Stimulated activated CD8-positive, alpha-beta memory T cell treated with anti-CD3 and anti-CD28 coated beads, Interleukin-15, amount 100 ng/mL, for 1 hour (primary cell): ENCODE data around the gene AP4E1.
"Not testable (repeated sequence)": the region's sequence is repeated elsewhere in the genome, so short reads cannot be mapped to it uniquely, and the experiment has no call there.

Source experiments
- DNase-seq: peaks from one replicate; pipeline ENCODE4 v3.0.0-alpha.2; 2020; ENCODE audit warnings: low read depth

Gene AP4E1

DNA sequence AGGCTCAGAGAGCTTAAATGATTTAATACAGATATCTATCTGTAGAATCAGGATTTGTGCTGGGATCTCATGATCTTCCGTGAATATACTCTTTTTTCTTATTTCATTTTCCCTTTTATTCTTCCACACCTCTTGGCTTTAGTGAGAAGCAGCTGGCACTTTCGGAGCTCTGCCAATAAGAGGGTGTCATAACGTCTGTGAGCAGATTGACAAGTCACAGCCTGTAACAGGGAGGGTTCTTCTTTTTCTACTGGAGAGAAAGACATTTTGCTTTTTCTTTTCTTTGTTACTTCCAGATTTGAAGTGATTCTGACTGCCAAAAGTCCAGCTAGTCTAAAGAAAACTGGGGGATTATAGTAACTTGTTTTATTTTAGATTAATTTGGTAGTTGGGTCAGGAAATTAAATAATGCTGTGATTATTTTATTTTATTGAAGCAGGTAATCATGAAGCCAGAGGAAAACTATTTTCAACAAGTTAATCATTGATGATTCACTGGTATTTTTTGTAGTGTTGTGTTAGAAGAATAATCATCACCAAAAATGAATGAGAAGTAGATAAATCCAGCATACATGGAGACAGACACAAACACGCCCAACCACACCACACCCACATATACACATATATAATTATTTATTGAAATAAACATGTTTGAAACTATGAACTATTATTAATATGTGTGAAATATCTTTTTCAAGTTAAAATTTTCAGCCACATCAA lies 116.4 kb downstream of the AP4E1 start:
- DNase-seq, result no peak

DNA sequence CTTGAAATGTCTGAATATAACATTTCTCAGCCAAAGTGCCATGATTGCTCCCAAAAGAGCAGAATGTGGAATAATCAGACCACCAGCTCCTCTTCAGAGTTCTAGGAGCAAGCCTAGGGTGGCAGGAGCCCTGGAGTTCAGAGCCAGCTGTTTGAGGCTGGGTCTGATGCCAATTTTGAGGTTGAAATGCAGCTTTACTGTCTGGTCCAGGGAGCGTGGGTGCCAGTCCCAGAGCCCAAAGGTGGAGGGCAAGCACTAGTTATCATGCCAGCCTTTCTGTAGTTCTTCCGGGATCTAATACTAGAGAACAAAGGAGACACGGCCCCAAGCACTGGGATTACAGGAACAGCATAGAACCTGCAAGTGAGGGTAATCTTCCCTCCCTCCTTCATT lies 117.0 kb downstream of the AP4E1 start:
- no peak for DNase-seq

DNA sequence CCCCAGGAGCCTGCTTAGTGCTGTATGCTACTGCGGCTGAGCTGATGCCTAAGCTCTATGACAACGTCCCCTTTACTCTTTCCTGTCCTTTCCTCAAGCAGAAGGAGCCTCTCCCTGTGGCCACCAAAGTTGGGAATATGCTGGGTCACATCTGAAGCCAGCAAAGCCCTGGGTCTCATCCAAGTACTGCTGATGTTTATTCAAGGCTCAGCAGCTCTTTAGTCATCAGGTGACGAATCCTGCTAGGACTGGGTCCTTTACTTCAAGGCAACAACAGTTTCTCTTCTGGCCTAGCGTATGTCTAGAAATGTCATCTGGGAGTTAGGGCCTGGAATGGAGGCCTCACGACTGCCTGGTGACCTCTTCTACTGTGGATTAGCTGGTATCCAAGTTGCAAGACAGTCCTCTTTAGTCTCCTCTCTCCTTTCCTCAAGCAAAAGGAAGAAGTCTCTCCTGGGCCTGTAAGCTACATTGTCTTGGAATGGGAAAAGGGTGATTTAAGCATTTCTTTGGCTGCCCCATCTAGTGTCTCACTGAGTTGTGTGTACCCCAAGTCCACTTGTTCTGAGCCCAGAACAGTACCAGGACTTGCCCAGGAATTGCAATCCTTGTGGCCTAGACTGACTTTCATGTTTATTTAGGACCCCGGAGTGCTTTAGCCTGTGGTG lies 122.3 kb downstream of the AP4E1 start:
- DNase-seq, result no peak

DNA sequence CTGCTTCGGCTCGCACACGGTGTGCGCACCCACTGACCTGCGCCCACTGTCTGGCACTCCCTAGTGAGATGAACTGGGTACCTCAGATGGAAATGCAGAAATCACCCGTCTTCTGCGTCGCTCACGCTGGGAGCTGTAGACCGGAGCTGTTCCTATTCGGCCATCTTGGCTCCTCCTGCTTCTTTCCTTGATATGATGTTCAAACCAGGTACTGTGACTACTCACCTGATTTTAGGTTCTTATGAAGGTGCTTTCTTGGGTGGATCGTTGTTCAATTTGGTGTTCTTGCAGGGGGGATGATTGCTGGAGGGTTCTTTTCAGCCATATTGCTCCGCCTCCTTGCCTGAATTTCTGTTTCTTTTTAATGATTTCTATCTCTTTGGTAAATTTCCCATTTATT lies 129.0 kb downstream of the AP4E1 start:
- not testable (repeated sequence) for DNase-seq

DNA sequence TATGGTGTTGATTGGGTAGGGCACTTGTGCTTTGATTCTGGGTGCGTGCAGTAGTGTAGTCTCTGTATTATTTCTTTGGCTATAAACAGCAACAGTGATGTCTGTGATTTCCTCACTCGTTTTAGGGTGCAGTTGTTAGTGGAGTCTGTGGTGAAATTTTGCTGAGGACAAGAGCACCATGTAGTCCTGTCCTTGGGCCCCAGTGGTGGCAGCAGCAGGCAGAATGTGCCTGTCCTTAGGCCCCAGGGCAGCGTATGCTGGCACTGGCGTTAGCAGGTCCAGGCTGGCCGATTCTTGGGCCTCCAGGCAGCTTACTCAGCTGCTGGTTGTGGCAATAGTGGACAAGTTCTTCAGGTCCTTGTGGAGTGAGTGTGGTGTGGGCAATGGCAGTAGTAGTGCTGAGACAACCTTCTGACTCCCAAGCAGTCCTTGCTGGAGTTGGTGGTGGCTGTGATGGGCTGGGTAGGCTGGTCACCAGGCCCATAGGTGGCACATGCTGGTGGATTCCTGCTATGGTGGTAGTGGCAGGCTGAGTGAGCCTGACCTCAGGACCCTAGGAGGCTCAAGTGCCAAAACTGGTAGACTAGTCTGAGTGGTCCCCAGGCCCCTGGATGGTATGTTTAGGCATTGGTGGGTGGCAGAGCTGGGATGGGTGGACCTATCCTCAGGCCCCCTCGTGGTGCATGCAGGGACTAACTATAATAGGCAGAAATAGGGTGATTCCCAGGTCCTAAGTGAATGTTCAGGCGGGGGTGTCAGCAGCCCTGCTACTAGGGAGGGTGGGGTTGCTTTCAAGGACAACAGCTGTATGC lies 129.9 kb downstream of the AP4E1 start:
- DNase-seq, result no peak

DNA sequence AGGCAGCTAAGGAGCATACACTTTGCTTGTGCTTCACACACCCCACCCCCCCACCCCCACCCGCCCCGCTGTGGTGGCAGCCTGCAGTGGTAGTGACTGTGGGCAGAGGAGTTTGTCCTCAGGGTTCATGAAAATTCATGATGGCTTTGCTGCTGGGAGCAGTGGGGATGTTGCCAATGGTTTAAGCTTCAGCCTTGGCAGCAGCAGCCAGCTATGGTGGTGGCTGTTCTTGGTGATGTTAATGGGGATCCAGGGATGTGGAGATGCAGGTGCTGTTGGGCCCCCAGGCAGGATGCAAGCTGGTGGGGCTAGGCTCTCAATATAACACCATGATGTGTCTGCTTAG lies 130.5 kb downstream of the AP4E1 start:
- DNase-seq, result no peak

DNA sequence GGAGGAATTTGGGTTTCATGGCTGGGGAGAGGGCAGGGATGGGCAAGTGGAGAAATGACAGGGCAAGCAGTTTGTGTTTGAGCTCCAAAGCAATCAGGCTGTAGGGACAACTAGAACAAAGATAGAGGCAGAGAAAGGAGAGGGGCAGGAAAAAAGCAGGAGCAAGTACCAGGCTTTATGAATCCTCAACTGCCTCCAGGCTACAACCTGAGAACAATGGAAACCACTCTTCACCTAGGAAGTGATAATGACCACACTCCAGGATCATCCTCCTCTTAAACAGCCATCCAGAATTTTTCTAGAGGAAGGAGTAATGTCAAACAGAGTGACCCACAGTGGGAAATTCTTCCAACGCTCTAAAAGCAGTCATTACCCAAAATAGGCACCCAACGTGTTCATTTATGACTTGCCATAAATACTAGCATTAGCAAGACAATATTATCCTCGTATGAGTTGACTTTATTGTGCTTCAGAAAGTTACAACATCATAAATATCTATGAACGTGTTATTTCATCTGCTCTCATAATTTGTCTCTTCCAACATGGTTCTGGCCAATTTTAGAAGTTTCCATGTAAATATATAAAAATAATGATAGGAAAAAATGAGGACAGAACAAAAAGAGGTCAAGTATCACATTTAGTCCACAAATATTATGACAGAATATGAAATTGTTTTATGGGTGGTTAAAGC lies 135.7 kb downstream of the AP4E1 start:
- no peak for DNase-seq

DNA sequence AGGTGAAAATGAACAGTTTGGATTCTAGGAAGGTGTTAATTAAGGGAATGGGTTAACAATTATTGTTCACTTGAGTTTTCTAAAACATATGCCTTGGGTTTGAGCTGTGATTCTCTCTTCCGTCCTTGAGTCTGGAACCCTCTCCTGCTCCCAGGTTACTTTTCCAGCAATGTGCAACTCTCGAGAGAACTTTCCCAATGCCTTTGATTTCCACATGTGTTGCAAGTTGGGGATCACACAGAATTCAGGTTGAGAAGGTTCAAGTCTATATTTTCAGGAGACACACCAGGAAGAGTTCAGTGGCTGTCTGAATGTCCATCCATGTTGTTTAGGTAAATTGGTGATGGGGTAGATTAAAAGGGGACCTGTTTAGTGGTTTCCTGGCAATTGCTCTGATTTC lies 137.5 kb downstream of the AP4E1 start:
- no peak for DNase-seq

DNA sequence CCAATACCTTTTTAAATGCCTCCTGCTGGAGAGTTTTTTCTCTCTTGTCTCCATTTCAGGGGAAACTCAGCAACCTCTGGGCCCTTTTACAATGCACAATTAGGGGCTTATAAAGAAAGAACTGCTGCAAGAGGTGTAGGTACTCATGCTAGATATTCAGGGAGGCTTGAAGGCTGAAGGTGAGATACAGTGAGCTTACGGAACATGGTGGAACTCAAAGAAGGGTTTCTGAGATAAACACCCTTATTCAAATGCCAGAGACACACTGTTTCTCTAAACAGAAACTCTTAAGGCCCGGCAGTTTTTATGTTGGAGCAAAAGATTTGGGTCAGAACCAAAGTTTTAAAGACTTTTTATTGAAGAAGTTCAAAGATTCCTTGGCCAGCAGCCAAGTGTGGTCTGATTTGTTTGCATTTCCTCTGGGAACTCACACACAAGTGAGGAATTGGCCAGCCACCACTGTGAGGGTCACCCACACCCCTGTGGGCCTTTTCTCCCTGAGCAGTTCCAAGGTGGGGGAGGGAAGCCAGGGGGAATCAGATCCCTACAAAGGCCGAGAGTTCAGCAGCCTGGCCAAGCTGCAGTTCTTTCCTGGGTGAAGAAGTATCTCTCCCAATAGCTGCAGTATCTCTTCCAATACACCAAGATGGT lies 138.4 kb downstream of the AP4E1 start:
- no peak for DNase-seq

DNA sequence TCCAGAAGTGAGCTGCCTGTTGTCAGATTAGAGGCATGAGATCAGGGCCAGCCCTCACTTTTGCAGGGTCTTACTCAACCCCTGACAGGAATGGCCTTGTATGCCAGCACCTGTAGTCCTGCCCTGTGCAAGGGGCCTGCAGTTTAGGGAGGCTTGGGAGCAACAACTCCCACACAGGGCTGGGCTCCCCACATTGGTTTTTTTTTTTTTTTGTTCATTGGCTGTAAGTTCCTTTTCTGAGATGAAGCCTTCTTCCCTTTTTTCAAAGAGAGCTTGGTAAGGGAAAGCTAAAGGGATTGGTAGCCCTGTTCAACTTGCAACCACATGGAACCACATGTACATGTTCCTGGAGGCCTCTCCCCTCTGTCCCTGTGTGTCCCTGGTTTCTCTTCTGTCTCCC lies 139.8 kb downstream of the AP4E1 start:
- no peak for DNase-seq

DNA sequence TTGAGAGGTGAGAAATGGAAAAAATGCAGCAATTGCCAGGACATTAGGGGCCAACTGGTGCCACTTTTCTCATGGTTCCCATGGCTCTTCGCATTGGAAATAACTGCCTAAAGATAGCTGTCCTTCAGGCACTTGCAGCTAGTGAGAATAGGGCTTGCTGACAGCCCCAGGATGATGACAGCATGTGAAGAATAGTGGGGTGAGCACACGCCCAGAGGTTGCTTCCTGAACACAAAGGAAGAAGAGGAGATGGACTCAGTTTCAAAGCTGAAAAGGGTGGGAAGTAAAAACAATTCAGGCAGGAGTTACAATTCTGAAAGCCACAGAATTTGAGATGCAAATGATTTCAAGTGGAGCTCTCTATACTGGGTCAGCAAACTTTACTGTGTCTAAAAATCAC lies 140.6 kb downstream of the AP4E1 start:
- DNase-seq, result no peak

DNA sequence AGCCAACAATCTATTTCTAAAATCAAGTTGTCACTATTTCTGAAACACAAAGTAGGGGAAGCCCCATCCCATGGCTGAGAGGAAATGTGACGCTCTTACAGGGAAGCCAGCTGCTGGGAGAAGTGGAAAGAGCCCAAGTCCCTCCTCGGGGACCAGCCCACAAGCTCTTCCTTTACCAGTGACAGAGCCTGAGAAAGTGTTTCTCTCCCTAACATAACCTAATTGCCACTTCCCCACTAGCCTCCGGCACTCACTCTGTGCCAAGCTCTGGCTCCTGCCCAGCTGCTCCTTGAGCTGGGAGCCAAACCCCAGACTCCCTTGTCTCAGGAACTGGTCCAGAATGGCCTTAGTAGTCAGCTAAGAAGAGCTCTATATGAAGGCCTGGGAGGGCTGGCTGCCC lies 143.3 kb downstream of the AP4E1 start:
- no peak for DNase-seq

DNA sequence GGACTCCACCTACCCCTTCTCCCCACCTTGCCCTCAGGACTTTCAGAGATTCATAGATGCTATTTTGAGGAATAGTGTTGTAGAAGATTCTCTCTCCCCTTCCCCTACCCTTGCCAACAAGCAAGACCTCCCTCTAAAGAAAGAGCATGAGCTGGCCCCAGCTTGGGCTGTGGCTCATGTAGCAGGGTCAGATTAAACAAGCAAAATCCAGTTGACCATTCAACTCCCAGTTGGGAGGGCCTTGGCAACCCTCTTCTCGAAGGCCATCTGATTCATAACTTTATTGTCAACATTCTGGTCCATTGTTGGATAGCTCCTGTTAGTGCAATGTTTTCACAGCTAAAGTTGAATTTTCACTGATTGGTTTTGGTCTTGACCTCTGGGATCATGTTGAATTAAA lies 145.1 kb downstream of the AP4E1 start:
- no peak for DNase-seq

DNA sequence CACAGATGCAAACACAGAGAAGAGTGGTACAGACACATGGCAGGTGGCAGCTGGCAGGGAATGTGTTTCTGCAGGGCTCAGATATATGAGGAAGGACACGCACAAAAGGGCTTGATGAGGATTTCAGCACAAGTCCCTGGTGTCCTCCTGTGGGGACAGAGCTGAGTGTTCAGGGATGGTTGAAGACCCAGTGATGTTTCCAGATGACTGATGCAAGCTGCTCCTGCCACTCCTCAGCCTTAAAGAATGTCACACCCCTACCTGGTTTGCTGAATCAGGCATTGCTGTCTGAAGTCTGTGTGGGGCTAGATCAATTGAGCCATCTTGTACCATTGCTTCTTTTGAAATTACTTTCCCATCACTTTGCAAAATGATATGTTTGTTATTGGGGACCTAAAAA lies 146.1 kb downstream of the AP4E1 start:
- no peak for DNase-seq
